ENCODE measurements around the gene NFIX. TPM values are rescaled to one million over a fixed set of nuclear protein-coding genes. Genes with fewer than 3 reads are reported as not detected.
"Not testable (repeated sequence)": the region's sequence is repeated elsewhere in the genome, so short reads cannot be mapped to it uniquely, and the experiment has no call there.

The NFIX gene
- total RNA-seq, result 10 to 100 TPM in 4 of 8 experiments, under 1 TPM in 4; under 0.01 to 72.3 (median 6.4) TPM

DNA sequence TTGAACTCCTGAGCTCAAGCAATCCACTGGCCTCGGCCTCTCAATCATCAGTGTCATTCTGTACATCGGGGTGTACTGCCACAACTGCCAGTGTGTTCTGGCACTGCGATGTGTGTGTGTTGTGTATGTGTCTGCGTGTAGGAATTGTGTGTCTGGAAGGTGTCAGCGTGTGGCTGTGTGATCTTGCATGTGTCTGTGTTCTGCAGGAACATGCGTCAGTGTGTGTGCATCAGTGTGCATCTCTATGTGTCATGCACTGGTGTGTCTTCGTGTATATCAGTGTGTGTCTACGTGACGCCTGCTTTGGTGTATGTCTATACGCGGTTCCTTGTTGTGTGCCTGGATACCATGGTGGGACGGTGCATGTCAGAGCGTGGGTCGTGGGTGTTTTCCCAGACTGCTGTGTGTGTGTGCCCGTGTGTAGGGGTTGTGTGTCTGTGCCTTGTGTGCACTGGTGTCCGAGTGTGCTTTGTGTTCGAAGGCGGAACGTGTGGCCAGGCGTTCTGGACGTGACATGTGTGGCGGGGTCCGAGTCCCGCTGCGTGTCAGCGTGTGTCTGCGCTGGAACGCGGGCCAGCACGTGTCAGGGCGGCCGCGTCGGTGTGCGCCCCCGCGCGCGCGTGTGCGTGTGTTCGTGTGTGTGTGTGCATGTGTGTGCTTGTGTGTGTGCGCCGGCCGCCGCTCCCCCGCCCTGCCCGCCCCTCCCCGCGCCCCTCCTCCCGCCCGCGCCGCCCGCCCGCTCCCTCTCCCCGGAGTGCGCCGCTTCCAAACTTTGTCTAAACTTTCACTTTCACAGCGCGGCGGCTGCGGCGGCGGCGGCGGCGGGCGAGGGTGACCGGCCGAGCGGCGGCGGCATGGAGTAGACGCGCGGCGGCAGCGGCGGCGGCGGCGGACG, at the start of gene NFIX:
TSS of gene NFIX (plus strand) at position 775 of the 895 bp plus-strand sequence. CDS start 363 bp downstream, outside the sequence.
- in situ Hi-C loops (cut with MboI; ENCODE audit: low pct_unique_long_range_greater_than_20kb in 2 of 9, low sequenced_read_pairs in 9 of 9, unreplicated experiment in 9 of 9), result loop anchor here in 4 of 9 experiments (25.0 kb wide), 3 partner anchors 92 to 592 kb away; no protein-coding TSS in a partner anchor
- peak; percentile 37 to 75 (median 50) for ATAC-seq (replicated peaks in 6 of 8)
- Histone ChIP-seq H3K4me3 (peak within 1 kb of the TSS; percentile 28 to 53 (median 37)), H3K4me1 (replicated peaks in 1 of 2) (peaks cover 0 to 4% of the 10 kb centered on the region in 2 donors), H3K27ac (no peak within 1 kb of the TSS)
- WGBS, 10 experiments, result 13 to 50% (median 40%) methylated on average over 1 to 19 of the region's 84 CpGs; no CpG with 5 or more reads in 3 of the 10 experiments

DNA sequence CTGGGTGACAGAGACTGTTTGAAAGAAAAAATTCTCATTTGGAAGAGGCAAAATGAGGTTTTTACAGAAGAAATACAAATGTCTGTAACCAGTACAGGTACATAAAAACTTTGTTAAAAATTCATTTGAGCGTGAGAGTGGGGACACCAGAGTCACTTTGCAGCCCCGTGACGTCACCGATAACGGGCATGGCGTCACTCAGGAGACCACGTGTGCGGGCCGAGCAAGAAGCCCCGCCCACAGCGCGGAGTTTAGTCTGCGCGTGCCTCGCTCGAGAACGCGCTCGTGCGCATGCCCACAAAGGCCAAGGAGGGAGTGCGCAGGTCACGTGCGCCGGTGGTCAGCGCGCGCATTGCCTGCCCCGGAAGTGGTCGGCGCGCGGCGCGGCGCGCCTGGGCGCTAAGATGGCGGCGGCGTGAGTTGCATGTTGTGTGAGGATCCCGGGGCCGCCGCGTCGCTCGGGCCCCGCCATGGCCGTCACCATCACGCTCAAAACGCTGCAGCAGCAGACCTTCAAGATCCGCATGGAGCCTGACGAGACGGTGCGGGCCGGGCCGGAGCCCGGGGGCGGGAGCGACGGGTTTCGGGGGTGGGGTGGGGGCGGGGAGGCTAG, 49.7 kb upstream of the NFIX start, which contains the start of gene RAD23A:
TSS of gene RAD23A (plus strand) at position 384 of the 613 bp plus-strand sequence. CDS start at position 471, 87 bp downstream.
- WGBS, 10 experiments, result 0 to 40% (median 0%) methylated on average over 1 to 25 of the region's 62 CpGs; no CpG with 5 or more reads in 5 of the 10 experiments
- H3K4me3 ChIP-seq, result peak within 1 kb of the TSS; percentile 58 to 75 (median 70)
- peak; percentile 75 to 87 (median 82) for ATAC-seq (replicated peaks in 6 of 8)
- peaks cover 7 to 9% of the 10 kb centered on the region in 2 donors for H3K4me1 ChIP-seq (replicated peaks in 1 of 2)
- in situ Hi-C loops (cut with MboI; ENCODE audit: low pct_unique_long_range_greater_than_20kb in 2 of 9, low sequenced_read_pairs in 9 of 9, unreplicated experiment in 9 of 9), result no loop called here
- peak within 1 kb of the TSS; percentile 88 to 98 for H3K27ac ChIP-seq

DNA sequence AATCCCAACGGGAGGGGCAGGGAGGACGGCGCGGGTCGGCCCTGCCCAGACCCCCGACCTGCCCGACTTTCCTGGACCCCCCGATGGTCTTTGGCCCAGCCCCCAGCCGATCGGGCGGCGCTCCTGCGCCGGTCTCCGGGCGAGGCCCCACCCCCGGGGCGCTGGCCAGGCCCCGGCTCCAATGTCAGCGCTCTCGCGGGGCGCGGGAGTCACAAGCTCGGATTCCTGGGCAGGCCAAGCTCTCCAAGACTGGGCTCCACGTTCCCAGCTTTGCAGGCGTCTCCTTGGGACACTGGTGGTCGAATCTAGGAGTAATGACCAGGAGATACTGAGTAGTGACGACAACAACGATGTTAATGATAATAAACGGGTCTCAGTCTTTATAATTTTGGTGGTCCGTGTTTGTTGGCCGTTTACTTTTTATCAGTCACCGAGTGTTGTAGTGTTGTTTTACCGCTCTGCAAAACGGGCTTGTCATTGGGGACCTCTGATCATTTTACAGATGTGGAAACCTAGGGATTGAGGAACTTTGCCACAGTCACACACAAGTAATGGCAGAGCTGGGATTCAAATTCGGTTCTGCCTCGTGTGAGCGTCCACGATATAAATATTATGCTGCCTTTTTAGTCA, 49.1 kb upstream of the NFIX start:
- H3K4me1 ChIP-seq (replicated peaks in 1 of 2), result peaks cover 7% of the 10 kb centered on the region in 2 donors
- in situ Hi-C loops (cut with MboI; ENCODE audit: low pct_unique_long_range_greater_than_20kb in 2 of 9, low sequenced_read_pairs in 9 of 9, unreplicated experiment in 9 of 9), result no loop called here
- peak; percentile 57 to 81 (median 62) for ATAC-seq (replicated peaks in 6 of 8)
- H3K27ac ChIP-seq, result peak overlapping the region; percentile 88 to 98
- 0 to 2% (median 0%) methylated on average over 3 to 17 of the region's 40 CpGs; no CpG with 5 or more reads in 2 of the 10 experiments for WGBS, 10 experiments
- H3K4me3 ChIP-seq, result peak overlapping the region; percentile 58 to 75 (median 70)

DNA sequence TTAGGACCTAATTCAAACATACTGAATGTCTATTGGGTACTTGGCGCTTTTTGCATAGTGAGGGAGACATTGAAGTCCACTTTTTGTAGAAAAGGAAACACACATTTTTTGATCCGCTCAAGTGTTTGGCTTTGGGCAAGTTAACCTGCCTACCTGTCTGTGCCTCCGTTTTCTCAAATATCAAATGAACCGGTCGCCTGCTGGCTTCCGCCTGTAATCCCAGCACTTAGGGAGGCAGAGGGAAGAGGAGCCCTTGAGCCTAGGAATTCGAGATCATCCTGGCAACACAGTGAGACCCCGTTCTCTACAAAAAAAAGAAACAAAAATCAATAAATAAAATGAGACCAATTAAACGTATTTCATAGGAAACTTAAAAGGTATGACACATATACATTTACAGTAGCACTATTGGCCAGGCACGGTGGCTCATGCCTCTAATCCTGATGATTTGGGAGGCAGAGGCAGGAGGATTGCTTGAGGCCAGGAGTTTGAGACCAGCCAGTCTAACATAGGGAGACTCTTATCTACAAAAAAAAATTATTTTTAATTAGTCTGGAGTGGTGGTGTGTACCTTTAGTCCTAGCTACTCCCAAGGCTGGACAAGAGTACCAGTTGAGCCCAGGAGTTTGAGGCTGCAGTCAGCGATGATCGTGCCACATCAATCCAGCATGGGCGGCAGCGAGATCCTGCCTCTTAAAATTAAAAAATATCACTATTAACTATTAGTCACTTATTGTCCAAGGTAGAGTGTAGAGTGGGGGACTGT, 48.4 kb upstream of the NFIX start:
- WGBS, 10 experiments, result 7 to 69% (median 56%) methylated on average over 1 to 12 of the region's 14 CpGs
- Histone ChIP-seq H3K4me1 (replicated peaks in 1 of 2) (peaks cover 7% of the 10 kb centered on the region in 2 donors), H3K4me3 (peak overlapping the region; percentile 58 to 75 (median 70)), H3K27ac (peak overlapping the region; percentile 88 to 98)
- ATAC-seq (replicated peaks in 6 of 8), result no peak
- in situ Hi-C loops (cut with MboI; ENCODE audit: low pct_unique_long_range_greater_than_20kb in 2 of 9, low sequenced_read_pairs in 9 of 9, unreplicated experiment in 9 of 9), result no loop called here

DNA sequence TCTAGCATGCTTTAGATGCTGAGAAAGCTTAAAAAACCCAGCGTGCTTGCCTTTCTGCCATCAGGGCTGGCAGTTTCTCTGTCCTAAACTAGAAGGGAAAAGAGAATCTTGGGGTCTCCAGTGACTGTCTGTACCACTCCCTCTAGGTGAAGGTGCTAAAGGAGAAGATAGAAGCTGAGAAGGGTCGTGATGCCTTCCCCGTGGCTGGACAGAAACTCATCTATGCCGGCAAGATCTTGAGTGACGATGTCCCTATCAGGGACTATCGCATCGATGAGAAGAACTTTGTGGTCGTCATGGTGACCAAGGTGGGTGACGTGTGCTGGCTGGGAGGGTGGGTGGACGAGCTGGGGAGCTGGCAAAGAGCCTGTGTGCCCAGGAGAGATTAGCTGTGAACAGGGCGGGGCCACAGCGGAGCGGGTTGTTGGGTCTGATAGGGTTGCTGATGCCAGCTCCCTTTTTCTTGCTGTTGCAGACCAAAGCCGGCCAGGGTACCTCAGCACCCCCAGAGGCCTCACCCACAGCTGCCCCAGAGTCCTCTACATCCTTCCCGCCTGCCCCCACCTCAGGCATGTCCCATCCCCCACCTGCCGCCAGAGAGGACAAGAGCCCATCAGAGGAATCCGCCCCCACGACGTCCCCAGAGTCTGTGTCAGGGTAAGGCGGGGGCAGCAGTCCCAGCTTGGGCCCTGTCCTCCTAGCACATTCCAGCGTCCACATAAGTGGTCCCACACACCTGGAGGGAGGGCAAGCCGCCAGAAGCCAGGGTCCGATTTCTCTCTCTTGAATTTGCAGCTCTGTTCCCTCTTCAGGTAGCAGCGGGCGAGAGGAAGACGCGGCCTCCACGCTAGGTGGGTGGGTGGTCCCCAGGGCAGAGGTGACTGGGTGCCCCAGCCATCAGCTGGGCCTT, 47.3 kb upstream of the NFIX start:
- WGBS, 10 experiments, result 80 to 100% (median 100%) methylated on average over 1 to 5 of the region's 28 CpGs; no CpG with 5 or more reads in 4 of the 10 experiments
- Histone ChIP-seq H3K4me1 (replicated peaks in 1 of 2) (peaks cover 7% of the 10 kb centered on the region in 2 donors), H3K27ac (no peak overlapping the region), H3K4me3 (peak overlapping the region in 1 of 5 donors; percentile 74)
- in situ Hi-C loops (cut with MboI; ENCODE audit: low pct_unique_long_range_greater_than_20kb in 2 of 9, low sequenced_read_pairs in 9 of 9, unreplicated experiment in 9 of 9), result no loop called here
- no peak for ATAC-seq (replicated peaks in 6 of 8)

DNA sequence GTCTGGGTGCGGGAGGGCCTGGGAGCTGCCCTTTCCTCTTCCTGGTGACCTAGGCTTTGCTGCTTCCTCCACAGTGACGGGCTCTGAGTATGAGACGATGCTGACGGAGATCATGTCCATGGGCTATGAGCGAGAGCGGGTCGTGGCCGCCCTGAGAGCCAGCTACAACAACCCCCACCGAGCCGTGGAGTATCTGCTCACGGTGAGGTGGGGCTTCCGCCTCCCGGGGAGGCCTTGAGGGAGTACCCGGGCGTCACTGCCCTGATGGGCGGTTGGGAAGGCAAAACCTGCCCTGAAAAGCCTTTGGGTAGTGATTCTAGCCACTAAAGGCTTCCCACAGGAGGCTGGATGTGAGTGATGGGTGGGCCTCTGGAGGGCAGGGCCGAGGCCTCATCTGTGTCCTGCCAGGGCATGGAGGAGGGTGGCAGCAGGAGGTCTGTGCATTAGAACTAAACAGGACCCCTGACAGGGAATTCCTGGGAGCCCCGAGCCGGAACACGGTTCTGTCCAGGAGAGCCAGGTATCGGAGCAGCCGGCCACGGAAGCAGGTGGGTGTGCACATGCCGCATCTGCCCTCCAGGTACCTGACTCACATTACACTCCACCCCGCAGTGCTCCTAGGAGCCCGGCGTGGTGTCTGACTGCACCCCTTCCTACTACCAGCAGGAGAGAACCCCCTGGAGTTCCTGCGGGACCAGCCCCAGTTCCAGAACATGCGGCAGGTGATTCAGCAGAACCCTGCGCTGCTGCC, 46.5 kb upstream of the NFIX start:
- in situ Hi-C loops (cut with MboI; ENCODE audit: low pct_unique_long_range_greater_than_20kb in 2 of 9, low sequenced_read_pairs in 9 of 9, unreplicated experiment in 9 of 9), result no loop called here

DNA sequence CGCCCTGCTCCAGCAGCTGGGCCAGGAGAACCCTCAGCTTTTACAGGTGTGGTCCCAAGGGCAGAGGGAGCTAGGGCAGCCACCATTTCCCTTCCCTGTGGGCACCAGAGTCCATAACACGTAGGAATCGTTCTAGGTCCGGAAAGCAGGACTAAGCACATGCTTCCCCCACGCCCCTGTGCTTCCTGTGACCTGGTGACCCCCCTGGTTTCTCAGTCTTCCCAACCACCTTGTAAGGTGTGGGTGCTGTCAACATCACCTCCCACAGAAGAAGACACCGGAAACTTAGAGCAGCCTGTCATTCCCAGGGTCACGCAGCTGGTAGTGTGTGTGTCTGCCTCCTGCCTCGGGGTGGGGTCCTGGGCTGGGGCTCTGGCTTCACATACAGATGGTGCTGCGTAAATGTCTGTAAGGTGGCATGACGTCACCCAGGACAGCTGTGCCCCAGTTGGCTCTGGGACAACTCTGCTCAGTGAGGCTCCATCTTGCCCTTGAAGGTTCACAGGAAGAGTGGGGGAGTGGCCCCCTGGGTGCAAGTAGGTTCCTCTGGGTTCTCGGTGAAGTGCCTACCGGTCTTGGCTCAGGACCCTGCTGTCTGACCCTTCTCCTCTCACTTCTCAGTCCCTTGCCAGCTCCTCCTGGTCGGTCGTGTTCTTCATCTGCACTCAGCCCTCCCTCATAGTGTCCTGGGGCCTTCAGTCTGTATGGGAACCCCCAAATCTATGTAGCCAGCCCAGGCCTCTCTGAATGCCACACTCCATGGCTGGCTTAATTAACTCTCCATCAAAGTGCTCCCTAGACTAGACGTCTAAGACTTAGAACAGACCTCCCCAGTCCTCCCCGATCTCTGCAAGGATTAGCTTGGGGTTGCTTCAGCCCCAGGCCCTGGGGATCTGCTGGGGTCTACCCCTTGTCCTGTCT, 45.7 kb upstream of the NFIX start:
- in situ Hi-C loops (cut with MboI; ENCODE audit: low pct_unique_long_range_greater_than_20kb in 2 of 9, low sequenced_read_pairs in 9 of 9, unreplicated experiment in 9 of 9), result no loop called here
- Histone ChIP-seq H3K4me1 (replicated peaks in 1 of 2) (peaks cover 7% of the 10 kb centered on the region in 2 donors), H3K4me3 (no peak overlapping the region), H3K27ac (no peak overlapping the region)
- no peak for ATAC-seq (replicated peaks in 6 of 8)
- WGBS, 10 experiments, result 93 to 100% (median 97%) methylated on average over 1 to 6 of the region's 16 CpGs; no CpG with 5 or more reads in 6 of the 10 experiments

More for the DNA sequence above, 46.5 kb upstream of the NFIX start:
- Histone ChIP-seq H3K27ac (no peak overlapping the region), H3K4me1 (replicated peaks in 1 of 2) (peaks cover 7% of the 10 kb centered on the region in 2 donors), H3K4me3 (no peak overlapping the region)
- ATAC-seq (replicated peaks in 6 of 8), result no peak
- 87 to 100% (median 100%) methylated on average over 1 to 8 of the region's 30 CpGs; no CpG with 5 or more reads in 2 of the 10 experiments for WGBS, 10 experiments

DNA sequence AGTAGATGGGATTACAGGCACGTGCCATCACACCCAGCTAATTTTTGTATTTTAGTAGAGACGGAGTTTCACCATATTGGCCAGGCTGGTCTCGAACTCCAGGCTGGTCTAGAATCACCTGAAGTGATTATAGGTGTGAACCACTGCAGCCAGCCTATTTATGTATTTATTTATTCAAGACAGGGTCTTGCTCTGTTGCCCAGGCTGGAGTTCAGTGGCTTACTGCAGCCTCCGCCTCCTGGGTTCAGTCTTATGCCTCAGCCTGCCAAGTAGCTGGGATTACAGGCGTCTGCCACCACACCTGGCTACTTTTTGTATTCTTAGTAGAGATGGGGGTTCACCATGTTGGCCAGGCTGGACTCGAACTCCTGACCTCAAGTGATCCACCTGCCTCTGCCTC, 43.2 kb upstream of the NFIX start:
- peaks cover 6 to 10% of the 10 kb centered on the region in 2 donors for H3K4me1 ChIP-seq (replicated peaks in 1 of 2)
- in situ Hi-C loops (cut with MboI; ENCODE audit: low pct_unique_long_range_greater_than_20kb in 2 of 9, low sequenced_read_pairs in 9 of 9, unreplicated experiment in 9 of 9); ATAC-seq (replicated peaks in 6 of 8); H3K27ac ChIP-seq; H3K4me3 ChIP-seq: not testable (repeated sequence)
- 80 to 100% (median 93%) methylated on average over 1 to 5 of the region's 6 CpGs; no CpG with 5 or more reads in 3 of the 10 experiments for WGBS, 10 experiments

DNA sequence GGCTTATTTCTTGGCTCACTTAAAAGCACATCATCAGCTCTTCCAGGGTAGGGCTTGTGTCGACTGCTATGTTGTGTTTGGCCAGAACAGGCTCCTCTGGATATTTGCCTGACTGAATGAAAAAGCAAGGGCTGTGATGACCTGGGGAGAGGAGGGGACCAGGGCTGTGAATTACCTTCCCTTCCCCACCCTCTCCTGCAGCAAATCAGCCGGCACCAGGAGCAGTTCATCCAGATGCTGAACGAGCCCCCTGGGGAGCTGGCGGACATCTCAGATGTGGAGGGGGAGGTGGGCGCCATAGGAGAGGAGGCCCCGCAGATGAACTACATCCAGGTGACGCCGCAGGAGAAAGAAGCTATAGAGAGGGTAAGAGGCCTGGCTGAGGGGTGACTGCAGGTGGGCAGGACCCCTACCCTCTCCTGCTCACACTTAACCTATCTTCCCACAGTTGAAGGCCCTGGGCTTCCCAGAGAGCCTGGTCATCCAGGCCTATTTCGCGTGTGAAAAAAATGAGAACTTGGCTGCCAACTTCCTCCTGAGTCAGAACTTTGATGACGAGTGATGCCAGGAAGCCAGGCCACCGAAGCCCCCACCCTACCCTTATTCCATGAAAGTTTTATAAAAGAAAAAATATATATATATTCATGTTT, 42.7 kb upstream of the NFIX start:
- WGBS, 10 experiments, result 43 to 100% (median 87%) methylated on average over 2 to 9 of the region's 12 CpGs; no CpG with 5 or more reads in 3 of the 10 experiments
- in situ Hi-C loops (cut with MboI; ENCODE audit: low pct_unique_long_range_greater_than_20kb in 2 of 9, low sequenced_read_pairs in 9 of 9, unreplicated experiment in 9 of 9), result no loop called here
- no peak overlapping the region for H3K4me3 ChIP-seq
- H3K27ac ChIP-seq, result no peak overlapping the region
- ATAC-seq (replicated peaks in 6 of 8), result no peak
- peaks cover 5 to 12% of the 10 kb centered on the region in 2 donors for H3K4me1 ChIP-seq (replicated peaks in 1 of 2)

Measured in motor neuron (in vitro differentiated cells).